ENCODE data around the gene CYTL1.

DNA sequence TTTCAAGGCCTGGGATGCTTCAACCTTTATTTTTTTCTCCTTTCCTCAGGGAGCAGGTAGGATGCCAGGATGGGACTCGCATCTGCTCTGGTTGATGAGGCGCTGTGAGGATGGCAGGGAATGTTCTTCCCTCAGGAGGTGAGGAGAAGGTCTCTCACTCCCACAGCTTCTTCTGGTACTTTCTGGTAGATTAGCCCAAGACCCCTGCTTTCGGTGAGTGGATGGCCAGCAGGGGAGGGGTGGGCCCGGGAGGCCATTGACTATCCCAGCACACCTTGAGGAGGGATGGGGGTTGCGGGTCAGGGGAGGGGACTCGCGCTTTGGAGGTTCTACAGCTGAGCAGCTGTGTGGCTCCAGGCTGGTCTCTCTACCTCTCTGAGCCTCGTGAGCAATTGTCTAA is 14.8 kb downstream of the CYTL1 start:
- TF ChIP-seq, protein P1, sequence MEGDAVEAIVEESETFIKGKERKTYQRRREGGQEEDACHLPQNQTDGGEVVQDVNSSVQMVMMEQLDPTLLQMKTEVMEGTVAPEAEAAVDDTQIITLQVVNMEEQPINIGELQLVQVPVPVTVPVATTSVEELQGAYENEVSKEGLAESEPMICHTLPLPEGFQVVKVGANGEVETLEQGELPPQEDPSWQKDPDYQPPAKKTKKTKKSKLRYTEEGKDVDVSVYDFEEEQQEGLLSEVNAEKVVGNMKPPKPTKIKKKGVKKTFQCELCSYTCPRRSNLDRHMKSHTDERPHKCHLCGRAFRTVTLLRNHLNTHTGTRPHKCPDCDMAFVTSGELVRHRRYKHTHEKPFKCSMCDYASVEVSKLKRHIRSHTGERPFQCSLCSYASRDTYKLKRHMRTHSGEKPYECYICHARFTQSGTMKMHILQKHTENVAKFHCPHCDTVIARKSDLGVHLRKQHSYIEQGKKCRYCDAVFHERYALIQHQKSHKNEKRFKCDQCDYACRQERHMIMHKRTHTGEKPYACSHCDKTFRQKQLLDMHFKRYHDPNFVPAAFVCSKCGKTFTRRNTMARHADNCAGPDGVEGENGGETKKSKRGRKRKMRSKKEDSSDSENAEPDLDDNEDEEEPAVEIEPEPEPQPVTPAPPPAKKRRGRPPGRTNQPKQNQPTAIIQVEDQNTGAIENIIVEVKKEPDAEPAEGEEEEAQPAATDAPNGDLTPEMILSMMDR (optimal IDR thresholded peaks at IDR 0.05 in 1 of 3, IDR thresholded peaks at IDR 0.05 in 1 of 3, conservative IDR thresholded peaks at IDR 0.05 in 1 of 3; ENCODE audit: extremely low read depth in 1 of 3, insufficient read depth in 2 of 3, low read length in 3 of 3): no peak
- no peak for TF ChIP-seq EZH2 (IDR thresholded peaks at IDR 0.05; ENCODE audit: low read length)
